Measurements from ENCODE around the gene FTO.
A peak's percentile ranks its signal among the peaks of the same experiment; 100 is the strongest.
"Not testable (repeated sequence)": the region's sequence is repeated elsewhere in the genome, so short reads cannot be mapped to it uniquely, and the experiment has no call there.

FTO gene
- 11.3 to 42.3 (median 26.8) reads per million in 18 experiments for total RNA-seq

- peak; percentile 99 for DNase-seq
Observed at GRCh38 chr16:53703590-53704444, at the start of gene FTO, which contains the start of gene RPGRIP1L. Gene FTO (plus strand): TSS chr16:53704156. Gene RPGRIP1L (minus strand): TSS chr16:53703859. CDS start chr16:53700723, 3,136 bp downstream.

GRCh38 chr16:53654946-53655345 lies 49.0 kb upstream of the FTO start:
- no peak for DNase-seq

GRCh38 chr16:53662072-53662471 lies 41.9 kb upstream of the FTO start:
- no peak for DNase-seq

GRCh38 chr16:53664724-53665345 lies 39.1 kb upstream of the FTO start:
- no peak for DNase-seq

- DNase-seq: no peak
Observed at GRCh38 chr16:53666786-53667415, 37.1 kb upstream of the FTO start.

GRCh38 chr16:53668869-53669268 lies 35.1 kb upstream of the FTO start:
- DNase-seq: no peak

GRCh38 chr16:53672461-53672860 lies 31.5 kb upstream of the FTO start:
- no peak for DNase-seq

- no peak for DNase-seq
Observed at GRCh38 chr16:53673189-53673588, 30.8 kb upstream of the FTO start.

- no peak for DNase-seq
Observed at GRCh38 chr16:53678155-53678554, 25.8 kb upstream of the FTO start.

- DNase-seq: no peak
Observed at GRCh38 chr16:53678756-53679343, 25.1 kb upstream of the FTO start.

- DNase-seq: no peak
Observed at GRCh38 chr16:53680756-53681155, 23.2 kb upstream of the FTO start.

- no peak for DNase-seq
Observed at GRCh38 chr16:53681354-53681753, 22.6 kb upstream of the FTO start.

GRCh38 chr16:53685334-53685733 lies 18.6 kb upstream of the FTO start:
- not testable (repeated sequence) for DNase-seq

- DNase-seq: no peak
Observed at GRCh38 chr16:53686710-53687109, 17.2 kb upstream of the FTO start.

GRCh38 chr16:53689636-53690035 lies 14.3 kb upstream of the FTO start:
- no peak for DNase-seq

- no peak for DNase-seq
Observed at GRCh38 chr16:53690771-53691170, 13.2 kb upstream of the FTO start.

GRCh38 chr16:53692146-53692545 lies 11.8 kb upstream of the FTO start:
- DNase-seq: no peak

- no peak for DNase-seq
Observed at GRCh38 chr16:53693320-53693719, 10.6 kb upstream of the FTO start.

- no peak for DNase-seq
Observed at GRCh38 chr16:53695070-53695469, 8.9 kb upstream of the FTO start.

GRCh38 chr16:53698271-53698670 lies 5.7 kb upstream of the FTO start:
- DNase-seq: not testable (repeated sequence)

GRCh38 chr16:53704445-53704813 lies 473 bp downstream of the FTO start:
- no peak for DNase-seq

GRCh38 chr16:53707671-53708070 lies 3.7 kb downstream of the FTO start:
- no peak for DNase-seq

- no peak for DNase-seq
Observed at GRCh38 chr16:53708490-53708889, 4.5 kb downstream of the FTO start.
